Activated CD8-positive, alpha-beta memory T cell treated with anti-CD3 and anti-CD28 coated beads for 1 hour (primary cell): ENCODE measurements around the gene CREB5.

Source experiments
- DNase-seq, 2 donors: peaks; one replicate each; pipeline ENCODE4 v3.0.0-alpha.2; 2020; ENCODE audit warnings: low read depth in 1 of 2; ENCODE audit errors: extremely low read depth in 1 of 2

The CREB5 gene

DNA sequence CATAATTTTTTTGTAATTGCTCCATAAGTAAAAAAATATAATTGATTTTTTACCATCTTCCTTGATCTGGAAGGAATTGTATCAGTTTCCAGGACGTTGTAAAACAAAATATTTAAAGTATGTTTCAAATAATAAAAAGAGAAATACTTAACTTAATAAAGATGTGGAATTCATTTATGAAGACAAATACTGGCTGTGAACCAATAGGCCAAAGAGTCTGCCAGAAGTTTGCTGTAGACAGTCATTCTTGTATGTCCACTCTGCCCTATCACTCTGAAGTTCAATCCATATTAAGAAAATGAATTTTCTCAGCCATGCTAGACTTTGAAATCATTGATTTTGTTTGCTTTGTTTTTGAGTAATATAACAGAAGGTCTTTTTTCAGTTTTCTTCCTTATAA, 289.4 kb downstream of the CREB5 start:
- DNase-seq = no peak

DNA sequence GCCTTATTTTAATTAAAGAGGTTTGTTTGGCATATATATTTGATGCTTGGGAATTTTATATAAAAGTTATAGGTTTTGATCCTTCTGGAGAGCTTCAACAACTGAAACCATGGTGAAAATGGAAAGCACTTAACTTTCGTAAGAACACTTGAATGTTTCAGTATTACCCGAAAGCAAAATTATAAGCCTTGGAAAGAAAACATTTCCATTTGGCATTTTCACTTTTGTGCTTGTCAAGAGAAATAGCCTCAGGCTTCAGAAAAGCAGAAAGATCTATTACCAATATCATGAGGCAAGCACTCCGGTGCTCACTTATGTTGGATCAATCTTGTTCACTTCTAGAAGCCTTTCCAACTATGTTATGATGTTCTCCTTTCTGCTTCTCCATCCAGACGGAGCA, 289.9 kb downstream of the CREB5 start:
- DNase-seq = no peak

DNA sequence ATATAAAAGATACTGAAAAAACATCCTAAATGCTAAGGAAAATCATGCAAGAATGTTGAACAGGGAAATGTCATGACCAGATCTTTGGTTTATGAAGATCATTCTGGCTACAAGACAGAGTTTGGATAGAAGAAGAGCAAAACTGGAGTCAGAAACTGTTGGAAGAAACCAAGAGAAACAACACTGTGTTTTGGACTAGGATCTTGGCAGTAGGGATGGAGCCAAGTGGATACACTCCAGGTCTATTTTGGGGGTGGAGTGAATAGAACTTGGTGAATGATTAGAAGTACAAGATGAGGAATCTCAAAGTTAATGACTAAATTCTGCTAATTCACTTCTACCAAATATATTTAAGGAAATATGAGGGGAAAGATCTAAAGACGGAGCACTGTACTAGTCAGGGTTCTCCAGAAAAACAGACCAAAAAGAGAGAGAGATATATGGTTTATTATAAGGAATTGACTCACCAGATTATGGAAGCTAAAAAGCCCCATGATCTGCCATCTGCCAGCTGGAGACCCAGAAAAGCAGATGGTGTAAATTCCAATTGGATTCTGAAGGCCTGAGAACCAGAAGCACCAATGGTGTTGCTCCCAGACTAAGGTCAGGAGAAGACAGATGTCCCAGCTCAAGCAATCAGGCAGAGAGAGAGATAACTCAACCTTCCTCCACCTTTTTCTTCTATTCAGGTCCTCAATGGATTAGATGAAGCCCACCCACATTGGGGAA, 290.9 kb downstream of the CREB5 start:
- no peak for DNase-seq

DNA sequence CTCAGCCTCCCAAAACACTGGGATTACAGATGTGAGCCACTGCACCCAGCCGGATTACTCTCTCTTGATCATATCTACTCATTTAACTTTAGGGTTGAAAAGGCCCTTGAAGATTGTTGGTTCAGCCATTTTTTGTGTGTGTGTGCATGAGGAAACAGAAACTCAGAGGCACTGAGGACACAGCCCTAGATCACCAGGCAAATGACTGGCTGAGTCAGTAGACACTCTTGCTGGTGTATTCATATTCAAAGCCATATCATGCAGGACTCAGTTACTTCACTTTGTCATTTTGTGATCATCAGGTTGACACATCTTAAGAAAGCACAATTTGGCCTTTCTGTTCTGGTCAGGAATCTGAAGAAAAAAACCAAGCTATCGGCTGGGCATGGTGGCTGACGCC, 292.4 kb downstream of the CREB5 start:
- DNase-seq = no peak

DNA sequence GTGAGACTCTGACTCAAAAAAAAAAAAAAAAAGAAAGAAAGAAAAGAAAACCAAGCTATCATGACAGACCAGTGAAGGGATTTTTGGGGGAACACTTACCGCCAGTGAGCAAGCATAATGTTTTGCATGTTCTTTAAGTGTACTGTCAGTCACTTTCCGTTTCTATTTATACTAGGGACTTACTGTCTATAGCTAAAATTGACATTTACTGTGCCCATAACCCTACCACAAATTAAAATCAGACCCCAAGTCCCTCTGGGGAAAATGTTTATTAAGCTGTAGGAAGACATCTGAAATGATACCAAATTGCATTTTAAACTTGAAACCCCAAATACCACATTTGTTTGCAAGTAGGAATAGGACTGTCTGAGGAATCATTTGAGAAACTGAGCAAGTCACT, 293.0 kb downstream of the CREB5 start:
- DNase-seq = no peak

DNA sequence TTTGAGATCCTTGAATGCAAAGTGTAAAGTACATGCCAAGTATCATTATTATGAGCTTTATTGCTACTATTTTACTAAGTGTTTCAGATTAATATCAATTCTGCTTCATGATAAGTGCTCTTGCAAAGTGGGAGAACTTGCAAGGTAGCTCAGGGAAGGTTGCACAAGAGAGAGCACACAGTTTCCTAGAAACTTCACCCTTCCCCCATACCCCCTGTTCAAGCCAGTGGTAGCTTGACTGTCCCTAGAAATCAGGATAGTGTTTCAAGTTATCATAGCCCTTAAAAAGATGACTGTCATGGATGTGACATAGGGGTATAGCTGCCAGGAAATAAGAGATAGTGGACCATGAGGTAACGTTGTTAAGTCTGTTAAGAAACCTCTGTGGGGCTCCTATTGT, 294.3 kb downstream of the CREB5 start:
- no peak for DNase-seq

DNA sequence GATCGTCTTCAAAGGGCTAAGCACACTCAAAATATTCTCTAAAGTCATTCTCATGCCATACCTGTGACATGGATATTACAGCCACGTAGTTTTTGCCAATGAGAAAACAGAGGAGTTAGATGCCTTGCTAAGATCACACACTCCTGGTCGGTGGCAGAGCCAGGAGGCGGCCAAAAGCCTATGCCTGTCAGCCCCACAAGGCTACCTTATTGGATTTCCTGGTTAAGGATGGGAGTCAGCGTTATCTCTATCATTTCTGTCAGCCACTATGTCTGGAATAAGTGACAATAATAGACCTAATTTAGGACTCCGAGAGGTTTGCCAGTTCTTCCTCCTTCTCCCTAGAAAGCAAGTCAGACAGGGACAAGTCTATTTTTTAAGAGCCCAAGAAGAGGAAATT, 295.0 kb downstream of the CREB5 start:
- no peak for DNase-seq

DNA sequence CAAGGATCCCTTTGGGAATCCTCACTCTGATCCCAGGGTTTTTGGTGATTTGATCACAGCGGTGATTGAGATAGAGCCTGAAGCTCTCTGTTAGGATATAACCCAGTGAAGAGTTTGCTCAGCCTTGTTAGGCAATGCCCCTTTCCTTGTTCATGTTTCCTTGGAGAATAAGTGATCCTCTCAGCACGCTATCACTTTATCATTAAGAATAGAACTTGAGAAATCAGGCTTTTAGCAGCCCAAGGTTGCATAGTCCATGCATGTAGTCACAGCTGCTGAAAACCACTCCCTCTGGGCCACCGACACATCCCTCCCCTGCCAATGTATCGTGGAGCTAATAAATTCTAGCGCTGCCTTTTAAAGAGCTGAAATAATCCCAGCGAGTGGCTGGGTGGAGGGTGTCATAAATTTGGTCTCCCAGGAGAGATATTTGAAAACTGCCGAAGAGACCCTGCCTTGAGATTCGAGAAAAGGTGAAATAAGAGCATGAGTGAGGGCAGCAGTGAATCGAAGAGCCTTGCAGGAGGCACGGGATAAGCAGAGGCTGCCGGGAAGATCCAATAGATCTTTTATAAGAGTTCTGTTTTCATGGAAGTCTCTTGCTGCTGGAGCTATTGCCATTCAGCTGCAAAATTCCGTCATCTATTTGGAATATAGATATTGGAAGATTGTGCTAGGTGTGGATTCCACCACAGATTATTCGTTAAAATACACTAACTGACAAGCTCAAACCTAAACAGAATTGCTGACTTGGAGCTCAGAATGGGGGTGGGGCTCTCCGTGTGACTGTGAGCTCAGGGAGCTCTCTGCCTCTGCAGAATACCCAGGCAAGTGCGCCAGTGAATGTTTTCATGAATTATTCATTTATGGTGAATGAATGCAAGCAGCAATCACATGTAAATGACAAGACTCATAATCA, 296.0 kb downstream of the CREB5 start:
- DNase-seq = no peak

DNA sequence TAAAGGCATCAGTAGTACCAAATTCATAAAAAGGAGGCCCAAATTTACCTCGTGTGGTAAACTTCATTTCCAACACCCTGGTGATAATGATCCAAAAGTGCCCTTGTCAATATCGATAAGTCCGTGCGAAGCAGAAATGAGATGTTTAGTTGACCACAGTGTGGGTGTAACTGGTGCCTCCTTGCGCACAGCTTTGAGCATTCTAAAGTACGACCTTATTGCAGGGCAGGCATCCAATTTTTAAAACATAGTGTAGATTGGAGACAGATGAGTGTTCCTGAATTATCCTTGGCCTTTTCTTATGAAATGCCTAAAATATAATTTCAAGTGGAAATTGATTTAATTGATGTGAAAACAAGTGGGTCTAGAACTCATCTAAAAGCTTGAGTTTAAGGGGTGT, 297.4 kb downstream of the CREB5 start:
- no peak for DNase-seq

DNA sequence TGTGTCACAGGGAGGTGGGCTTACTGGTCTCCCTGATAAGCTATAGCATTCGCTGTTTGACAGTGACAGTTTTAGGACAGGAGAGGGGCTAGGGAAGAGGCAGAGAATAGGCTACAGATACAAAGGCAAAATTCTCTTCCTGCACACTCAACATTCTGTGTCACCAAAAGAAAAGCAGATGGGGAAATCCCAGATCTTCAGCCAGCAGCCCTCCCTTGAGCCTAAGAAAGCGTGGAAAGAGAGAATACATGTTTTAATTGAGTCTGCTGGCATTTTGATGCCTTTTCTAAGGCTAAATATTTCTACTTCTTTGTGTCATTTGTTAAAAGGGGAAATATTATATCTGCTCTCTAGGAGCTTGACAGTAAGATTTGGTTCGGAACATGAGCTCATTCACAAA, 298.8 kb downstream of the CREB5 start:
- DNase-seq = no peak

DNA sequence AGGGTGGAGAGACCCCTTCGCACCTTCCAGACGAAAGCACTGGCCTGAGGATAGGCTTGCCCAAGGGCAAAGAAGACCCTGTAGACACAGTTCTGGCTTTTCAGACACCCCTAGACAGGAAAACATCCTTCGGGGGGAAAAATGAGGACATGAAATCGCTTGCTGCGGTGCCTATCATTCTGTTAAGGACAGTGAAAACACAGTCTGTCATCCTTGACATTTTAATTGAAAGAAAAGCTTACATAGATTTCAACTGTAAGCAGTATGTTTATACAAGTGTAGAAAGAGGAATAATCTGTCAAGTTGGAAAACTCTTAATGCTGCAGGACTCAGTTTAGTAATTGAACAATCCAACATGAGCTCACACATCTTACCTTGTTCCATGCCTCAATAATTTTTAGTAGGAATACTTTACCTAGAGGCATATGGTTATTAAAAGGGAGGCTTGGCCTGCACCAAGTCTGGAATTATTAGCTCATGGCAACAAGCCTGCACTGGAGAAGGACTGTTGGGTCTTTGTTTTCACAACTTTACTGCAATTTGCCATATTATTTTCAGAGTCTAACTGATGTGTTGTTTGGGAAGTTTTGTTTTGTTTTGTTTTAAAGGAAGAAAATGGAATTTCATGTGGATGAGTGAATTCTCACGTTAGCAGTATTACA, 302.3 kb downstream of the CREB5 start:
- no peak for DNase-seq

DNA sequence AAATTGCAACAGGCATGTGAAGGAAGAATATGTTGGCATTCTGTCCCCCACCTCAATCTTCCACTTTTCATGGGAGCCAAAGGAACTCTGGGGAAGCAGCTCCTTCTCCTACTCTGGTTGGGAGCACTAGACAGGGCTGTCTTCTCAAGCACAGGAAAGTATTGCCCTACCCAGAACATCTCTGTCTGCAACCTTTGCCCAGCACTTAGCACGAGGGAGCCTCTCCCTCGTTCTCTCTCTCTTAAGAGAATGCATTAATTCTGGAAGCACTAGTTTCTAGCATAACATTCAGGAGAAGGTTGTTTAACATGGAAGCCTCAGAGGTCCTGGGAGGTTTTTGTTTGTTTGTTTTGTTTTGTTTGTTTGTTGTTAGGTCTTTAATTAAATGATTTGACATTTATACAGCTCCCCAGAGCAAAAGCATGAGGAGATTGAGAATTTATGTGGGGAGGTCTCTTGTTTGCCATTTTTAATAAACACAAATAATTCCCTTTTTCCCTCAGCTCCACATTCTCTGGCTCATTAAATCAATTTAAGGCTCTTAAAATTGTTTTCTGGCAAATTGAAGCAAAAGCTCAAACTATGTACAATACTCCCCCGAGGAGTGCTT, 305.2 kb downstream of the CREB5 start:
- DNase-seq = no peak

DNA sequence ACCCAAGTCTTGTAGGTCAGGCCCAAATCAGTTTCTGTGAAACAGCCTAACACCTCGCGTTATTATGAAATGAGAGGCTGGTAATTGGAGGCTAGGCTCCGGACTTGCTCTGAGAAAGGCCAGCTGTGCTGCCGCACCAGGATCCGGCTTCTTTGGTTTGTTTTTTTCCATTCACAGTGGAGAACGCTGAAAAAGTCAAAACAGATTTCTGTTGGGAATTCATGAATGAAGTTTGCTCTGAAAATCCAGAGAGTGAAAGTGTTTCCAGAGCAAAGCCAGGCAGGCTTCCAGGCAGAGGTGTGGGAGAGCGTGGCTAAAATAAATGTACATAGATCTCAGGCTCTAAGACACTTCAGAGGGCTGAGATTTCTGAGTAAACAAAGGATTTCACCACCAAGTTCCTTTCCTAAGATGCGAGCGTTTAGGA, 305.8 kb downstream of the CREB5 start:
- no peak for DNase-seq

DNA sequence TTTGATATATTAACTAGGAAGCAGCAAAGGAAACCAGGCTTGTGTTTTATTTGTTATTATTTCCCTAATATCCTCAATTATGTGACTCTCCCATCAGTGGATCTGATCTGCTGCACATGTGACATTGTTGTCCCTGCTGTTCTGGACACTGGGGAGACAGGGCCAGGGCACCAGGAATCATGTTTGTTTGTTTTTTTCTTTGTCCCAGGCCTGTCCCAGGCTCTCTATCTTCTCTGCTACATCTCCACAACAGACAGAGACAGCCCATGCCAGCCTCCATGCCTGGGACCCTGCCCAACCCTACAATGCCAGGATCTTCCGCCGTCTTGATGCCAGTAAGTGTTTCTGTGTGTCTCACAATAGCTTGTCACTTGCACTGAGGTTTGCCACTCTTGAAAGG, 306.2 kb downstream of the CREB5 start:
- no peak for DNase-seq

DNA sequence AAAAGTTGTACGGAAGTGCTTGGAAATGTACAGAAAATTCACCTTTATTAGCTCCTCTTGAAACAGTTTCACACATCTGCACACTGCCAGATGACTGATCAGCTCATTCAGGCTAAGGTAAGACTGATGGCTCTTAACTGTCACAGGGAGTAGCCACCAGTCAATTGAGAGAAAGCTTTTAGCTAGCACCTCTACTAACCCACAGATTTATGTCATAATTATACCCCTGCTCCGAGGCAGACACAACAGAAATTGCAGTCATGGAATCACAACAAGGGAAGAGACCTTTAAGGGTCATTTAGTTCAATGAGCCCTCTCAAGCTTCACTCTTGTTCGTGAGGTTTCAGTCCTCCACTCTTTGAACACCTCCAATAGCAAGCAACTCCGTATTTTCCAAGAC, 310.4 kb downstream of the CREB5 start:
- DNase-seq = no peak

DNA sequence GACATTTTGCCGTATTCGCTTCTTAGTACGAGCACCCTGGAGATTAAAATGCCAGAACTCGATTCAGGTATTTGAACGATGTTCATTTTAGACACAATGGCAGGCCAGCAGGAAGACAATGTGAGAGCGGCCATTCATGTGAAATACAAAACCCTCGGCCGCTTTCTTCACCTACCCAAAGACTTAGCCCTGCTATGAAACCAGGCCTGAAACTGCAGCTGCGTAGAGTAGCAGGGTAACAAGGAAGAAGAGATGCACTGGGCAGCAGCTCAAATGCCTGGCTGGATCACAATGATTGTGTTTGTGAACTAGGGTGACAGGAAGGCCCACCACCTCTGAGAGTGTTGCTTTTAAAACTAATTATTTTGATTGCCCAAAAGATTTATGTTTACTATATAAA, 311.0 kb downstream of the CREB5 start:
- no peak for DNase-seq

DNA sequence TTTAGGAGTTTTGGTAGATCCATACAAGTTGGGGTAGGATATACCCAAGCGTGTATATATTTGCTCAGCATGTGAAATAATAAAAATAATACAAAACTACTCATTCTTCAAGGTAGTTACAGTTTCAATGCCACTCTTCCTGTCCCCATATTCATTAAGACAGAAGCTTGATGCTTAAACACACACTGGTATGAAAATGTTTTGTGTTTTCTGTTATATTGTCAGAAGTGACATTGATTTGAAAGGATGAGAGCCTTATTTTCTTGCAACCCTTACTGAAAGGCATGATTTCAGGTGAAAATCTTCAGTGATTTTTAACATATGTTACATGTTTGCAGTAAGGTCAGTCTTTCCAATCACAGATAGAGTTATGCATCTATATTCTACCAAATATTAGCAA, 312.2 kb downstream of the CREB5 start:
- no peak for DNase-seq

DNA sequence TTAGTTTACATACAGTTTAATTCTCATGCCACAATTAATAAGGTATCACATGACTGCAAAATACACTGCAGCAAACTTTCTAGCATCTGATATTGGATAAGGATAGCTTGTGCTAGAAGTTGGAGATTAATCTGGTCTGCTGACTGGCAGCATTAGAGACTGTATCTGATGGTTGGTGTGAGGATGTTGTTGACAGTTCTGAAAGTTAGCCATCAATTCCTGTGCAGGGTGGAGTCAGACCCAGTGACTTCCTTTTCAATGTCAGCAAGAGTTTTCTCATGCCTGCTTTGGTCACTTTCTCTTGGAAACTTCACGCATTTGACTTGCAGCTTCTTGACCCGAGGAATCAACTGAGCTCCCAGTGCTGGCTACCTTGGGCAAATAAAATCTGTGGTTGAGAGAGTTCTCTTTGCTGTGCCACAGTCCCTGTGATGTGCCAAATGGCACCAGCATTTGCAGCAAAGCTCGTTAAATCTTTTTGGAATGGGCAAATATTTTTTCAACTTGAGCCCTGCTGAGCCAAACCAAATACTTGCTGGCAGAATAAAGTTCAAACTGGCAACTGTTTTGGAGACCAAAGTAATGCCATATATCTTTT, 312.8 kb downstream of the CREB5 start:
- DNase-seq = no peak

DNA sequence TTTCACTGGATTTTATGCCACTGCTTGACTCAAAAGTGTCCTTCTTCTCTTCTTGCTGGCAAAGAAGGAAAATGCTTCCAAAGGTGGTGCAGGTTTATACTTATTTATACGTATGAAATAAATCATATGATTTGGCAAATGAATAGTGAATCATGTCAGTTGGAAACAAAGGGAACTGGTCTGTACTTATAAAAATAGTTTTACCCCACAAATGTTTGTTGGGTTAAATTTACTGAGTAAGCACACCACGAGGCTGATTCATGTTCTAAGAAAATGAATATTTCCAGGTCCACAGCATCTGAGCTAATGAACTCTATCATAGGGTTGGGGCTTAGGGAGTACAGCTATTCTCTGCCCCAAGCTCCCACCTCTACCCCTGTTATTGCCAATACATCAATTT, 313.6 kb downstream of the CREB5 start:
- DNase-seq = no peak

DNA sequence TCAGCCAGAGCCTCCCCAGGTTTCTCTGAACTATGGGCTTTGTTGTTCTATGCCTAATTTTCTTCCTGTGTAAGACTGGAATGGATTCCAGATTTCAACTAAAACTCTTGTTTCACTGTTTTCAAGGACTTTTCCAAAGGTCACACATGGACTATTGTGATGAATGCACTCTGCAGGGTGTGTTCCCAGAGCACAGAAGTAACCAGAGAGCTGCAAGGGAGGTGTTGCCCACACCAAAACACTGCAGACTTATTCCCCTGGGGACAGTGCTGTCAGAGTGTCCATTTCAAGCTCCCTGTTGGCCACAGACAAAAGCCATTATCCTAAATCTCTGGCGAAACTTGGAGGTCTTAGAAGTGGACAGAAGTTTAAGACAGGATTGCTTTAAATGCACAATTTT, 314.2 kb downstream of the CREB5 start:
- no peak for DNase-seq

DNA sequence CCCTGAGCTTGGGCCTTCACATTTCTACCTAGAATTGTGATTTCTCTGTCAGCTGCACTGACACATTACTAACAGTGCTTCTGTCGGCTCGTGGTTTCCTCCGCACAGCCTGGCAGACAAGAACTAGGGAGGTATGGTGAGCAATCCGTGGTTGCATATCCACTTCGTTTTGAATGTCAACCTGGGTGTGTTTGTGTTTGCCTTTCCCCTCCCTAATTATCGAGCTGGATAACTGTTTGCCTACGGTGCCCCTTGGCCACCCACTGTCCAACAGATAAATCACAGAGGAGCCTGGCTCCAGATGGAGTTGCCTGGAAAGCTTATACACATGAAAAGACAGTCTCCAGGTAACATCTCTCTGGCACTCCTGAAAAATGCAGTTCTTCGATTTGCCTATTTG, 317.0 kb downstream of the CREB5 start:
- DNase-seq = no peak
